Activated CD4-positive, alpha-beta T cell treated with anti-CD3 and anti-CD28 coated beads, Interleukin-2, Interleukin-6, amounts not matched to agents 100 ng/mL and 50 ng/mL, durations not matched to agents 16 hours and 8 hours (primary cell): Measurements from ENCODE around the gene ABAT.
"Not testable (repeated sequence)": the region's sequence is repeated elsewhere in the genome, so short reads cannot be mapped to it uniquely, and the experiment has no call there.

ENCODE experiments used
- DNase-seq: peaks from one replicate; pipeline ENCODE4 v3.0.0-alpha.2; 2020

Gene ABAT

GRCh38 chr16:8682551-8683259, 8.3 kb downstream of the ABAT start:
- no peak for DNase-seq

DNA sequence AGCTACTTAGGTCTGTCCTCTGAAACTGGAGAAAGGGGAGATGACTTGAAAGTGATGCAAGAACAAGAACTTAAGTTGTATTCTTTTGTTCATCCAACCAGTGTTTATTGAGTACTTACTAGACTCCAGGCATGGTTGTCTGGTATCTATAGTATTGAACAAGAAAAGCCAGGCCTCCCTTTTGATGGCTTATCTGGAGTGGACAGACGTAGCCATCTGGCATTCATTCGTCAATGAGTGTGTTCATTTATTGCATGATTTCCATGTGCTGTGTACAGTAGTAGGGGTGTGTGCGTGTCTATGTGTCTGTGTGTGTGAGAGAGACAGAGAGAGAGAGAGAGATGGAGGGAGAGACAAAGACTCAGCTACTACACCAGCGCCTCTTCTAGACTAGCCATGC, 9.2 kb downstream of the ABAT start:
- DNase-seq, result no peak

GRCh38 chr16:8685617-8686016, 11.2 kb downstream of the ABAT start:
- no peak for DNase-seq

- no peak for DNase-seq
Measured at GRCh38 chr16:8686031-8686621, 11.7 kb downstream of the ABAT start.

DNA sequence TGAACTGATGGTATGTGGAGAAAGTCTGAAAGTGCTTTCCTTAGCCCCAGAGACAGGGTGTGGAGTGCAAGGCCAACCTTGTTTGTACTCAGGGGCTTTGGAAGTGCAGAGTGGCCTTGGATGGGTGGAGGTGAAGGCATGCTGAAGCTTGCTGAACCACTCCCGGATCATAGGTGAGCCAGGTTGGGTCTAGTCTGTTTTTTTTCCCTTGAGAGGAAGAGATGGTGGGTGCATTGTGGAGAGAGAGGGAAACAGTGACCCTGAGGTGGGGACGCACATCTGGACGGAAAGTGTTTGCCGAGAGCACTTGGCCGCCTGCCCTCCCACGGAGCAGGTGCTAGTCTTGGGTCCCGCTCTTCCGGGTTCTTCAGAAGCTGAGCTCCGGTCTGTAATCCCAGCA, 12.5 kb downstream of the ABAT start:
- no peak for DNase-seq

GRCh38 chr16:8689686-8690085, 15.3 kb downstream of the ABAT start:
- no peak for DNase-seq

DNA sequence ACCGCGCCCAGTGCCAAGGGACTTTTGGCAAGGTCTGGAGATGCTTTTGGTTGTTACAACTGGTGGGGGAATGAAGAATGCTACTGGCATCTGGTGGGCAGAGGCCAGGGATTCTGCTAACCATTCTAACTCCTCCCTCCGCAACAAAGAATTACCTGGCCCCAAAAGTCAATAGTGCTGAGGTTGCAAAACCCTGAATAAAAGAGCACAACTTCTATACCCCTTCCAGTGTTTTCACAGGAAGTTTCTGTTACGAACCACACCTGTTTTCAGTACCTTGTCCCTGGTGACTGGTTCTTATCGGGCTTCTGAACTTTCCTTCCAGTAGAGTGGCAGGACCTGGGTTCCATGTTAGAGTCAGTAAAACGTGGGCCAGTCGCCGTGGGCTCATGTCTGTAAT, 17.3 kb downstream of the ABAT start:
- no peak for DNase-seq

DNA sequence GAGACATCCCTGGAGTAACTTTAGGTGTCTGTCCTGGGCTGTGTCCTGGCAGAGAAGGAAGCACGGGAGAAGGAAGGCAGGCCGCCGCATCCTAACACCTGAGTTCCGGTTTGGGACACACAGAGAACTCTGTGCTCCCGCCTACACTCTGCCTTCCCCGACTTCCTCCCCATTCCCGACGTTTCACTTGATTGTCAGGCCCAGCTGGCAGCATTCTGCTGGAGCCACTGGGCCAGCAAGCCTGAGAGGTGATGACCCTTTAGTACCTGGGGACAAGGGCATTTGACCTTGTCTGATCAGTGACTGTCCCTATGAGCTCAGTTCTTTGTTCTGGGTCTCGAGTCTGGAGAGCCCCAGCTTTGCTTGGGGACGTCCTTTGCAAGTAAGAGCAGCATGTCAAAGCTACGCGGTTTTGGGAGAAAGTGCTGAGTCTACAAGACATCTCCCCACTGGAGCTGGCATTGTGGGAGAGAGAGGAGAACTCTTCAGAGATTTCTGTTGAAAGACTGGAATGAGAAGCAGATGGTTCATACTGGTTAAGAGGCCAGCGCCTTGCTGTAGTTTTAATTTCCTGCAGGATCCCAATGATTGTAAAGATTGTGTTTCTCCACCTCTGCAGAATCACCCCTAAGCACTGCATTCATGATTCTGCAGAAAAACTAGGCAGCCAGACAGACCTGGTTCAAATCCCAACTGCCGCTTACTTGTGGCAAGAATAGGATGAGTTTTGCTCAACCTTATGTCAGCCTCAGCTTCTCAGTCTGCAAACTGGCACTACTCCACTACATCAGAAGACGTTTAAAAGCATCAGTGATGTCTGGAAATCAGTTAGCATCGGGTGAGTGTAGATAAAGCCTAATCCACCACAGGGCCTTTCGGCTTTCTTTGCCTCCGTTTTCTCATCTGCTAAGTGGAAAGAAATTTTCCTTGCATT, 20.6 kb downstream of the ABAT start:
- no peak for DNase-seq

- no peak for DNase-seq
Measured at GRCh38 chr16:8696880-8697279, 22.5 kb downstream of the ABAT start.

- DNase-seq, result no peak
Measured at GRCh38 chr16:8697965-8698364, 23.5 kb downstream of the ABAT start.

DNA sequence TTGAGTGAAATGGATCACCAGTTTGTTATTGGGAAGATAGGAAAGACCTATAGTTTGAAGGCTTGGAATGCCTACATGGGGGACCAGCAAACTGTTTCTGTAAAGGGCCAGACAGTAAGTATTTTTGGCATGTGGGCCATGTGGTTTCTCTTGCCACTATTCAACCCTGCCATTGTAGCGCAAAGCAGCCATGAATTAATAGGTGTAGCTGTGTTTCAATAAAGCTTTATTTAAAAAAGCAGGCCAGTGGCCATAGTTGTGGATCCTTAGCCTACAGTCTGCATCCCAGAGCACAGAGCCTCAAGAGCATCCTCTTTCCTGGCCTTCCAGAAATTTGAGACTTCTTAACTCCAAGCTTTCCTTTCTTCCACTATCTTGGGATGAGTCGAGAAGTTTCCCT, 29.3 kb downstream of the ABAT start:
- DNase-seq, result no peak

DNA sequence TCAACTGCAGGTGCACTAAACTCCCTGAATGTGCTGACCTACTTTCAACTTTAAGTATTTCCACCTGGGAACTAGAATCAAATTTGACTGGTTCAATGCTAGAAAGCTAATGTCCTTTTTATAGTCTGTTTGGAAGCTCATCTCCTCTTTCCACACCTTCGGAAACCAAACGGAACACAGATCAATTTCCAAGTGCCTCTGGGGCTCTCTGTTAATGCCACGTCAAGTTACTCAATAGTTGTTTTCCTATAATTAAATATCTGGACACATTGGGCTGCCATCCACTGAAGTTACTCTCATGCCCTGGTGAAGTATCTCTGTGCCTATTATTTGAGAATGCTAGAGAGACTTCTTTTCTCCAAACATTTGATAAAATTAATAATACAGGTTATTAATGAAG, 29.7 kb downstream of the ABAT start:
- no peak for DNase-seq

DNA sequence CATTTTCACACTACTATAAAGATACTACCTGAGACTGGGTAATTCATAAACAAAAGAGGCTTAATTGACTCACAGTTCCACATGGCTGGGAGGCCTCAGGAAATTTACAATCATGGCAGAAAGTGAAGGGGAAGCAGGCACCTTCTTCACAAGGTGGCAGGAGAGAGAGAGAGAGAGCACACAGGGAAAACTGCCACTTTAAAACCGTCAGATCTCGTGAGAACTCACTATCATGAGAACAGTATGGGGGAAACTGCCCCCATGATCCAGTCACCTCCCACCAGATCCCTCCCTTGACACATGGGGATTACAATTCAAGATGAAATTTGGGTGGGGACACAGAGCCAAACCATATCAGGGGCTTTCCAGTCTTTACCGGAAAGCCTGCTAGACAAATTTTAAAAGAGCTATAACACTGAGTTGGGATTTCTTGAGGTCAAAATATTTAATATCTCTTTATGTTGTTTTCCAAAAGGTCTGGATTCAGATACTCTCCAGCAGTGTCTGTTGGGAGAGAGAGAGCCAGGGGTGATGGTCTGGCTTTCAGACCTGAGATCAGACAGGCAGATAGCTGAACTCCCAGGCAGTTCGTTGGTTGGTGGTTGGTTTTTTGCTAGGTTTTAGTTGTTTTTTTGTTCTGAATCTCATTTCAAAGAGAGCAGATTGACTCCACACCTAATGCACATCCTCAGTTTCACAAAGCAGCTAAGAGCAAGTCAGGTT, 30.8 kb downstream of the ABAT start:
- DNase-seq, result not testable (repeated sequence)

DNA sequence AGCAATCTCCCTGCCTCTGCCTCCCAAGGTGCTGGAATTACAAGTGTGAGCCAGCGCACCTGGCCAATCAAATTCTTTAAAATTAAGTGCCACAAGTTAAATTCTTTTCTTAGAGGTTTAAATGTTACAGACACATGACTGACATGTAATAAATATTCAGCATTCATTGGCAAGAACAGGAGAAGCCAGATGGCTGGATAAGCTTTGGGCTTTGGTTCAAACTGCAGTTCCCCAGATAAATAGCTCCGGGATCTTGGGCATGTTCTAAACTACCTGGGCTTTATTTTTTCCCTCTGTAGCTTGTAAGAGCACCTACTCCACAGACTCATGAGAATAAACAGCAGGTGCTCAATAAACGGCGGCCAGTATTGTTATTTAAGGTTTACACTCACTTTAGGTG, 34.1 kb downstream of the ABAT start:
- no peak for DNase-seq

DNA sequence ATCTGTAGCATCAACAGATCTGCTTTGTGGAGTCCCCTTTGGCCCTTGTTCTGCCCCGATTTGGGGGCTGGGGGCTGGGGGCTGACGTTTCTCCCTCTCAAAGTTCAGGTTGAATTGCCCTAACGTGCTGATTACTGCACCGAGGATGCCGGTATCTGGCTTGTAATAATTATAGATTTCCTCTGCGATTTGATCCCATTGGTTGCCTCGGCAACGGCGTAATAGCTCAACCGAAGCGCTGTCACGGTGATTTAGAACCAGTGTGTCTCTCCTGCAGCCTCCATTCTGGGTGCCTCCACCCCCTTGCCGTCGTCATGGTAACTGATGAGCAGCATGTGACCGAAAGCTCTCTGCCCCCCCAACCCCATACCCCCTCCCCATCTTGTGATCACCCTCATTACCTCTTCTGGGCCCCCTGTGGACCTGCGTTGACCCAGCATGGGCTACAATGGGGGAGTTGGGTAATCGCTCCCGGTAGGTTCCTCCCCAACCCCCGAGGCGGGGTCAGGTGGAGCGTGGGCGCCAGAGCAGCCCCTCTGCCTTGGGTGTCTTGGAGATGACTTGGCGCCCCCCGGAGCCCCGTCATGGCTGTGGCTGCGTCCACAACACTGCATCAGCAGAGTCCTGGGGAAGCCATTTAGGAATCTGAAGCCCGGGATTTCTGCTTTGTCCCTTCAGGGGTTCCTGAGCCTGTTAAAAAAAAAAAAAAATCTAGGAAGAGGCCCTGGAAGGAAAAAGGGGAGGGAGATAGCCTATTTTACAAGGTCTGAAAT, 38.4 kb downstream of the ABAT start:
- DNase-seq, result no peak

- no peak for DNase-seq
Measured at GRCh38 chr16:8713635-8714172, 39.3 kb downstream of the ABAT start.

DNA sequence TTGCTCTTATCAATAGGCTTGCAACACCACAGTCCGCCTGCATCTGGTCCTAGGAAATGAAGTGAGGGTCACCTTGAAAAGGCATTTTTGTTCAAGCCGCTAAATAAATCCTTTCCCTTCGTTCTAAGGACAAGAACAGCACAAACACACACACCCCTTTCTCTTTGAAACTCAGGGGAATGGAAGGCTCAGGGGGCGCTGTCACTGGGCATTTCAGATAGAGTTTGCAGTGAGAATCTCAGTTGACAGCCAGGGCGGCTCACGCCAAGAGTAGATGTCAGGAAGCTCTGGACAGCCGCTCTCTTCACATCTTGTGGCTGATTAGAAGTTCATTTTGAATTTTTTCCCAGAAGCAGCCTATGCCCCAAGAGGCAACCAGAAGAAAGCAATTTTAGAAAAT, 39.8 kb downstream of the ABAT start:
- no peak for DNase-seq

DNA sequence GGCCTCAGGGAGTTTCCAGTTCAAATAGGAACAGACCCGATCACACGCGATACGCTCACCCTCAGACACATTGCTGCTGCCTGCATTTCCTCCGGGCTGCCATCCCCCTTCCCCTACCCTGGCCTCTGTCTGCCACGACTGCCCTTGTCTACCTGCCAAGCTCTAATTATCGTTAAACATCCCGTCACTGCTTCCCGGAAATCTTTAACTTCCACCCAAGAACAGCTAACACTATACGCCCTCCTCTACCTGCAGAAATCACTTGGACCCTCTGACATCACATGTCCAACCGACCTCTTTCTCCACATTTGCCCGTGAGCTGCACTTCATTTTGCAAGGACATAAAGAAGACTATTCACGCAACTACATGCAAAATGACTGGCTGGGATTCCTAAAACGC, 40.4 kb downstream of the ABAT start:
- DNase-seq, result no peak

GRCh38 chr16:8716052-8716451, 41.6 kb downstream of the ABAT start:
- DNase-seq, result no peak

DNA sequence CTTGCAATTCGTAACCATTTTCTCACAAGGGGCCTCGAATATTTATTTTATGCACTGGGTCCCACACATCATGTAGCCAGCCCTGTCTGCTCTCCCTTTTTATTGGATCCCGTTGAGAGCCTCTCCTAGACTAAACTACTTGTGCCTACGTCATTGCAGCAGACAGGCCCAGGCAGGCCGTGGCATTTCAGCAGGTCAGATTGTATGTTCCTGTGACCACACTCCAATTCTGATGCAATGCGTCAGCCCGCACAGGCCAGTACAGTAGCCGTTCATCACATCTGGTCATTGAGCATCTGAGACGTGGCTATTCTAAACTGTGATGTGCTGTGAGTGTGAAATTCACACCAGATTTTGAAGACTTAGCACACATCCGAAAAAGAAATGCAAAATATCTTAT, 42.2 kb downstream of the ABAT start:
- no peak for DNase-seq

DNA sequence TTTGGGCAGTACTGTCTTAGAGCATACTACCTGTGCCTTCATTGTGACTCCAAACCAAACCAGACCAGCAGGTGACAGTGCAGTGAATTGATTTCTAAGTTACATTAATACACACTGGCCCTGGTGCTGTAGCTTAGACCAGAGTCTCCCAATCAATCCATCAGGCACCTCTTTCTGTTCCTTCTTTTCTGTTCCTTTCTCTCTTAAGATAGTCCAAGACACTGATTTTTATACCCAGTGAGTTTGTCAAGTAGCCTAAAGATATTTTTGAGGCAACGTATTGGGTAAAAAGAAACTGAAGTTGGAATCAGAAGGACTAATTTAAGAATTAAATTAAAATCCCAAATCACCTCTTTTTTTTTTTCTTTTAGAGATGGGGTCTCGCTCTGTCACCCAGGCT, 43.1 kb downstream of the ABAT start:
- no peak for DNase-seq

GRCh38 chr16:8717892-8718415, 43.5 kb downstream of the ABAT start:
- no peak for DNase-seq
